Measurements from ENCODE around the gene ZNF93. TPM values are rescaled to one million over a fixed set of nuclear protein-coding genes. Genes with fewer than 3 reads are reported as not detected.
A peak's percentile ranks its signal among the peaks of the same experiment; 100 is the strongest.
"Not testable (repeated sequence)": the region's sequence is repeated elsewhere in the genome, so short reads cannot be mapped to it uniquely, and the experiment has no call there.

ZNF93 gene
- total and polyA plus RNA-seq, 2 of the 4 experiments (the other 2 are of a cell fraction) = 3.7 to 10.6 TPM

- dilution Hi-C loops (cut with HindIII; ENCODE audit: low sequenced_read_pairs, unreplicated experiment); H3K56ac ChIP-seq (ENCODE audit: extremely low read depth, insufficient read depth, low read length); H4K20me1 ChIP-seq (ENCODE audit: insufficient read depth, low read length); H3K9me1 ChIP-seq (ENCODE audit: insufficient read depth, low read length); H2BK120ac ChIP-seq (ENCODE audit: low read depth, low read length); H3K27ac ChIP-seq (ENCODE audit: insufficient read depth, low read length); H3K18ac ChIP-seq (ENCODE audit: low read depth, low read length); ATAC-seq (ENCODE audit: low read depth); H4K8ac ChIP-seq (ENCODE audit: low read depth in 2 of 2, low read length in 2 of 2); H3K79me1 ChIP-seq (ENCODE audit: low read depth in 1 of 2, low read length in 2 of 2); POLR2A ChIA-PET (ENCODE audit: unreplicated experiment); H3K4me2 ChIP-seq (ENCODE audit: low read depth, low read length); H3K4me1 ChIP-seq (ENCODE audit: control insufficient read depth, insufficient read depth, low read length); H3K36me3 ChIP-seq (ENCODE audit: control insufficient read depth, insufficient read depth, low read length); H2BK20ac ChIP-seq (ENCODE audit: low read depth, low read length); H3K14ac ChIP-seq (replicated peaks; ENCODE audit: low read depth, low read length); H3K4ac ChIP-seq (ENCODE audit: low read depth, low read length); H2AFZ ChIP-seq (replicated peaks; ENCODE audit: low read length, poor library complexity); H3K4me3 ChIP-seq (ENCODE audit: insufficient read depth, low read depth, low read length); H3K9ac ChIP-seq (ENCODE audit: low read depth, low read length); H4K5ac ChIP-seq (ENCODE audit: low read depth, low read length); H3K27me3 ChIP-seq (ENCODE audit: control insufficient read depth, insufficient read depth, low read length); H2AK5ac ChIP-seq (ENCODE audit: low read depth, low read length); H4K91ac ChIP-seq (ENCODE audit: insufficient read depth, low read depth, low read length); BruUV-seq (replicated peaks); H2BK15ac ChIP-seq (ENCODE audit: low read depth, low read length); H2AK9ac ChIP-seq (replicated peaks; ENCODE audit: low read depth, low read length, poor library complexity); H2BK5ac ChIP-seq (ENCODE audit: low read depth, low read length, poor library complexity, severe bottlenecking); H3K23ac ChIP-seq (ENCODE audit: low read depth, low read length): not testable (repeated sequence)
- CTCF ChIA-PET = interaction anchor here (0.6 kb wide), 1 partner anchor 227 kb away, joined by 3 read pairs; no protein-coding TSS in a partner anchor
- no CpG with 5 or more reads among the region's 9 CpGs for WGBS, 2 experiments (ENCODE audit: extremely low coverage in 2 of 2, insufficient read length in 1 of 2)
- H3K9me3 ChIP-seq (ENCODE audit: control insufficient read depth, insufficient read depth, low read length) = peaks cover 12% of the 10 kb centered on the region
- intact Hi-C loops (cut with micrococcal nuclease) = loop anchor here (2.0 kb wide), 3 partner anchors 58 to 290 kb away; partner anchors contain the start of genes ZNF101 and ZNF93
- DNase-seq = peak; percentile 49
- in situ Hi-C loops (cut with MboI; ENCODE audit: low sequenced_read_pairs) = loop anchor here (25.0 kb wide), 1 partner anchor 422 kb away; the partner anchor contains the start of genes CILP2 and YJEFN3
- peak; percentile 58 for TF ChIP-seq RAD21 (IDR thresholded peaks at IDR 0.05; ENCODE audit: low read length)
- peak; percentile 46 for TF ChIP-seq SMC3 (IDR thresholded peaks at IDR 0.05; ENCODE audit: low read depth, low read length)
- TF ChIP-seq, protein P1, sequence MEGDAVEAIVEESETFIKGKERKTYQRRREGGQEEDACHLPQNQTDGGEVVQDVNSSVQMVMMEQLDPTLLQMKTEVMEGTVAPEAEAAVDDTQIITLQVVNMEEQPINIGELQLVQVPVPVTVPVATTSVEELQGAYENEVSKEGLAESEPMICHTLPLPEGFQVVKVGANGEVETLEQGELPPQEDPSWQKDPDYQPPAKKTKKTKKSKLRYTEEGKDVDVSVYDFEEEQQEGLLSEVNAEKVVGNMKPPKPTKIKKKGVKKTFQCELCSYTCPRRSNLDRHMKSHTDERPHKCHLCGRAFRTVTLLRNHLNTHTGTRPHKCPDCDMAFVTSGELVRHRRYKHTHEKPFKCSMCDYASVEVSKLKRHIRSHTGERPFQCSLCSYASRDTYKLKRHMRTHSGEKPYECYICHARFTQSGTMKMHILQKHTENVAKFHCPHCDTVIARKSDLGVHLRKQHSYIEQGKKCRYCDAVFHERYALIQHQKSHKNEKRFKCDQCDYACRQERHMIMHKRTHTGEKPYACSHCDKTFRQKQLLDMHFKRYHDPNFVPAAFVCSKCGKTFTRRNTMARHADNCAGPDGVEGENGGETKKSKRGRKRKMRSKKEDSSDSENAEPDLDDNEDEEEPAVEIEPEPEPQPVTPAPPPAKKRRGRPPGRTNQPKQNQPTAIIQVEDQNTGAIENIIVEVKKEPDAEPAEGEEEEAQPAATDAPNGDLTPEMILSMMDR (conservative IDR thresholded peaks at IDR 0.05; ENCODE audit: low read depth, low read length) = peak; percentile 49
These were observed 58.5 kb downstream of the ZNF93 start for GRCh38 chr19:19959151-19959799.
